Left ventricle myocardium inferior (tissue), 1 donor: Measurements from ENCODE around the gene SLC2A14. TPM values are rescaled to one million over a fixed set of nuclear protein-coding genes. Genes with fewer than 3 reads are reported as not detected.
"Not testable (repeated sequence)": the region's sequence is repeated elsewhere in the genome, so short reads cannot be mapped to it uniquely, and the experiment has no call there.

Experiments used
- DNase-seq: peaks from one replicate; pipeline ENCODE4 v3.0.0-alpha.2; 2020
- H3K27ac ChIP-seq: fragments of 200-600 bp; replicated peaks from 2 replicates; pipeline ENCODE4 v1.8.0; 2021
- H3K27me3 ChIP-seq: fragments of 200-600 bp; 2 replicates; pipeline ENCODE4 v1.8.0; 2021; ENCODE audit warnings: low read depth
- H3K36me3 ChIP-seq: fragments of 200-600 bp; 2 replicates; pipeline ENCODE4 v1.8.0; 2021
- H3K4me1 ChIP-seq: fragments of 200-600 bp; 2 replicates; pipeline ENCODE4 v1.8.0; 2021
- H3K4me3 ChIP-seq: fragments of 200-600 bp; 2 replicates; pipeline ENCODE4 v1.8.0; 2021; ENCODE audit warnings: mild to moderate bottlenecking, moderate library complexity
- H3K9me3 ChIP-seq: fragments of 200-600 bp; replicated peaks from 2 replicates; pipeline ENCODE4 v1.8.0; 2021
- CTCF ChIP-seq: fragments of 200-600 bp; IDR thresholded peaks from 2 replicates; pipeline ENCODE4 v1.8.0; 2021; ENCODE audit warnings: antibody characterized with exemption, mild to moderate bottlenecking, borderline replicate concordance
- intact Hi-C: fragments of 100-400 bp; cut with micrococcal nuclease; formaldehyde crosslinking; loops from one replicate; pipeline ENCODE4 v1.11.0; 2022
- total RNA-seq: library from RNA; stranded (reverse); fragmentation: NEBNext Ultra II Directional; extraction: Animal tissue kit (Norgen Biotek cat#: 25700); gene quantifications from one replicate; pipeline ENCODE4 v1.2.1, GENCODE V29; 2021
- donor health status: DM: no; HTN: yes; CAD: no; lungs with severe emphysema.

Gene SLC2A14
- total RNA-seq, 1 donor from 2014 or later = not detected

GRCh38 chr12:7892186-7892980 is 19.7 kb upstream of the SLC2A14 start:
- Histone ChIP-seq H3K9me3 (no peaks in the 10 kb centered on the region), H3K4me3 (no peak overlapping the region), H3K36me3 (no peaks in the 10 kb centered on the region), H3K4me1 (peaks cover 5% of the 10 kb centered on the region), H3K27me3 (peaks cover 38% of the 10 kb centered on the region), H3K27ac (no peak overlapping the region)
- no peak for DNase-seq
- intact Hi-C loops = no loop called here
- no peak for TF ChIP-seq CTCF

- Histone ChIP-seq H3K9me3 (no peaks in the 10 kb centered on the region), H3K36me3 (no peaks in the 10 kb centered on the region), H3K27ac (no peak overlapping the region), H3K4me1 (no peaks in the 10 kb centered on the region), H3K27me3 (peaks cover 8% of the 10 kb centered on the region), H3K4me3 (no peak overlapping the region)
- intact Hi-C loops = no loop called here
- TF ChIP-seq CTCF = no peak
- DNase-seq = no peak
Observed at GRCh38 chr12:7884689-7885088, 12.0 kb upstream of the SLC2A14 start.

GRCh38 chr12:7881736-7882120 is 9.0 kb upstream of the SLC2A14 start:
- intact Hi-C loops, H3K4me3 ChIP-seq, H3K9me3 ChIP-seq, H3K27me3 ChIP-seq, H3K27ac ChIP-seq, H3K36me3 ChIP-seq, H3K4me1 ChIP-seq, DNase-seq: not testable (repeated sequence)

- H3K4me3 ChIP-seq, DNase-seq, intact Hi-C loops, H3K27me3 ChIP-seq, H3K9me3 ChIP-seq, H3K4me1 ChIP-seq, H3K36me3 ChIP-seq, H3K27ac ChIP-seq: not testable (repeated sequence)
Observed at GRCh38 chr12:7880952-7881735, 8.4 kb upstream of the SLC2A14 start.

DNA sequence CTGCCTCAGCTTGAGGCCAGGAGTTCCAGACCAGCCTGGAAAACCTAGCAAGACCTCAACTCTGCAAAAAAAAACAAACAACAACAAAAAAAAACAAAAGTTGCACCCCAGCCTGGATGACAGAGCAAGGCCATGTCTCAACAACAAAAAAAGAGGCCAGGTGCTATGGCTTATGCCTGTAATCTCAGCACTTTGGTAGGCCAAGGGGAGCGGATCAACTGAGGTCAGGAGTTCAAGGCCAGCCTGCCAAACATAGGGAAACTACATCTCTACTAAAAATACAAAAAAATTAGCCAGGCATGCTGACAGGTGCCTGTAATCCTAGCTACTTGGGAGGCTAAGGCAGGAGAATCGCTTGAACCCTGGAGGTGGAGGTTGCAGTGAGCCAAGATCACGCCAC is 6.5 kb upstream of the SLC2A14 start:
- Histone ChIP-seq H3K4me1 (no peaks in the 10 kb centered on the region), H3K9me3 (no peaks in the 10 kb centered on the region), H3K36me3 (no peaks in the 10 kb centered on the region), H3K27ac (no peak overlapping the region), H3K4me3 (no peak overlapping the region), H3K27me3 (peaks cover 8% of the 10 kb centered on the region)
- TF ChIP-seq CTCF = no peak
- DNase-seq = no peak
- intact Hi-C loops = no loop called here

GRCh38 chr12:7877420-7877819 is 4.7 kb upstream of the SLC2A14 start:
- no peak for TF ChIP-seq CTCF
- H3K27me3 ChIP-seq = peaks cover 23% of the 10 kb centered on the region
- no peak for DNase-seq
- no peak overlapping the region for H3K27ac ChIP-seq
- H3K9me3 ChIP-seq = no peaks in the 10 kb centered on the region
- intact Hi-C loops = no loop called here
- H3K4me1 ChIP-seq = no peaks in the 10 kb centered on the region
- no peak overlapping the region for H3K4me3 ChIP-seq
- no peaks in the 10 kb centered on the region for H3K36me3 ChIP-seq
